Sigmoid colon (tissue), 7 donors: ENCODE results near the gene PACS2. TPM values are rescaled to one million over a fixed set of nuclear protein-coding genes. Genes with fewer than 3 reads are reported as not detected.

Experiments used
- DNase-seq: peaks from one replicate; pipeline ENCODE4 v3.0.0-alpha.2; 2019
- H3K27ac ChIP-seq, 4 donors: fragments of 200-600 bp; sonication (generic); one replicate each; pipeline ENCODE4 v1.5.1; 2016 to 2019; ENCODE audit warnings: mild to moderate bottlenecking in 1 of 4
- H3K27me3 ChIP-seq, 3 donors: fragments of 200-600 bp; sonication (generic); one replicate each; pipeline ENCODE4 v1.5.1; 2019; ENCODE audit warnings: mild to moderate bottlenecking in 1 of 3
- H3K36me3 ChIP-seq, 4 donors: fragments of 200-600 bp; sonication (generic); one replicate each; pipeline ENCODE4 v1.5.1; 2016 to 2019
- H3K4me1 ChIP-seq, 4 donors: fragments of 200-600 bp; sonication (generic); one replicate each; pipeline ENCODE4 v1.5.1; 2017 to 2019
- H3K4me3 ChIP-seq, 4 donors: fragments of 200-600 bp; sonication (generic); one replicate each; pipeline ENCODE4 v1.5.1; 2017 to 2019; ENCODE audit warnings: mild to moderate bottlenecking in 2 of 4, moderate library complexity in 1 of 4
- H3K9me3 ChIP-seq, 4 donors: fragments of 200-600 bp in 3 of 4; sonication (generic) in 3 of 4; one replicate each; pipeline versions ENCODE4 v1.5.1 to v1.6.1; 2013 to 2019
- CTCF ChIP-seq, 4 experiments: fragments of 450-650 bp in 3 of 4; fragments of 200-600 bp in 1 of 4; IDR thresholded peaks; one replicate each; pipeline ENCODE4 v1.5.1; 2016 to 2019; ENCODE audit warnings: antibody characterized with exemption in 4 of 4, mild to moderate bottlenecking in 3 of 4, moderate library complexity in 2 of 4
- EP300 ChIP-seq, 4 donors: sonication (generic); formaldehyde crosslinking; IDR thresholded peaks; one replicate each; pipeline ENCODE4 v1.6.1; 2017; ENCODE audit warnings: antibody characterized with exemption in 4 of 4
- POLR2A ChIP-seq, 2 donors: fragments of 450-650 bp; IDR thresholded peaks; one replicate each; pipeline ENCODE4 v1.6.1; 2016; ENCODE audit warnings: antibody characterized with exemption in 2 of 2, mild to moderate bottlenecking in 2 of 2, moderate library complexity in 2 of 2
- POLR2AphosphoS5 ChIP-seq, 4 donors: sonication (generic); formaldehyde crosslinking; IDR thresholded peaks; one replicate each; pipeline ENCODE4 v1.6.1; 2017; ENCODE audit warnings: antibody characterized with exemption in 4 of 4
- WGBS, 2 donors: extraction: QIAGEN DNeasy Blood & Tissue Kit; methylation state at CpG; one replicate each; pipeline ENCODE4 v1.1.7; 2013; 5-methylcytosine and 5-hydroxymethylcytosine counted together
- intact Hi-C: fragments of 100-400 bp; cut with DNase I; formaldehyde crosslinking; loops from one replicate; pipeline ENCODE4 v1.15.1; 2023
- polyA plus RNA-seq, 3 donors: library from polyadenylated mRNA; stranded (reverse); fragments of 200-250 nt; gene quantifications; one replicate each; pipeline ENCODE4 v1.2.3, GENCODE V29; 2013
- total RNA-seq, 4 donors: library from RNA; depleted of rRNA; stranded (reverse); fragments of >200 nt; gene quantifications; one replicate each; pipeline ENCODE4 v1.1.0, GENCODE V29; 2016
- donor health status: healthy with polysubstance abuse.
- donor health status: Bipolar disorder and iron deficiency.
- donor health status: healthy.

Gene PACS2
- total and polyA plus RNA-seq, 7 donors, result 19.8 to 90.6 (median 46.7) TPM

GRCh38 chr14:105421723-105422615 is 107.4 kb downstream of the PACS2 start:
- Histone ChIP-seq H3K36me3 (peaks cover 0 to 9% (median 0%) of the 10 kb centered on the region in 4 donors), H3K4me1 (peaks cover 0 to 40% (median 35%) of the 10 kb centered on the region in 4 donors), H3K27me3 (no peaks in the 10 kb centered on the region), H3K4me3 (peak overlapping the region in 2 of 4 donors; percentile 73 to 84), H3K27ac (peak overlapping the region; percentile 71 to 84 (median 81)), H3K9me3 (no peaks in the 10 kb centered on the region)
- intact Hi-C loops, result no loop called here
- 60 to 82% methylated on average over 32 of the region's 32 CpGs for WGBS, 2 donors
- TF ChIP-seq POLR2AphosphoS5 (IDR thresholded peaks at IDR 0.05) (no peak), POLR2A (IDR thresholded peaks at IDR 0.05) (no peak), EP300 (IDR thresholded peaks at IDR 0.05) (no peak), CTCF (IDR thresholded peaks at IDR 0.05) (no peak)
- DNase-seq, result no peak

GRCh38 chr14:105422695-105423487 is 108.3 kb downstream of the PACS2 start:
- intact Hi-C loops, result no loop called here
- H3K27me3 ChIP-seq, result no peaks in the 10 kb centered on the region
- no peak overlapping the region for H3K4me3 ChIP-seq
- H3K4me1 ChIP-seq, result peaks cover 0 to 40% (median 35%) of the 10 kb centered on the region in 4 donors
- TF ChIP-seq CTCF (IDR thresholded peaks at IDR 0.05) (no peak), POLR2A (IDR thresholded peaks at IDR 0.05) (no peak), EP300 (IDR thresholded peaks at IDR 0.05) (no peak), POLR2AphosphoS5 (IDR thresholded peaks at IDR 0.05) (no peak)
- WGBS, 2 donors, result 83% methylated on average over 21 of the region's 21 CpGs
- no peaks in the 10 kb centered on the region for H3K9me3 ChIP-seq
- H3K36me3 ChIP-seq, result peaks cover 0 to 14% (median 0%) of the 10 kb centered on the region in 4 donors
- no peak for DNase-seq
- H3K27ac ChIP-seq, result peak overlapping the region in 2 of 4 donors; percentile 50 to 79

GRCh38 chr14:105423488-105424195 is 109.1 kb downstream of the PACS2 start:
- no peaks in the 10 kb centered on the region for H3K9me3 ChIP-seq

More at GRCh38 chr14:105423488-105424195, 109.1 kb downstream of the PACS2 start:
- peaks cover 0 to 36% (median 32%) of the 10 kb centered on the region in 4 donors for H3K4me1 ChIP-seq
- H3K4me3 ChIP-seq, result no peak overlapping the region
- peaks cover 0 to 14% (median 0%) of the 10 kb centered on the region in 4 donors for H3K36me3 ChIP-seq
- 95 to 96% methylated on average over 21 of the region's 21 CpGs for WGBS, 2 donors
- TF ChIP-seq POLR2AphosphoS5 (IDR thresholded peaks at IDR 0.05) (no peak), EP300 (IDR thresholded peaks at IDR 0.05) (no peak), CTCF (IDR thresholded peaks at IDR 0.05) (no peak), POLR2A (IDR thresholded peaks at IDR 0.05) (no peak)
- intact Hi-C loops, result no loop called here
- no peak overlapping the region for H3K27ac ChIP-seq
- no peak for DNase-seq
- no peaks in the 10 kb centered on the region for H3K27me3 ChIP-seq
